IPS-NIHi7 (cell line): ENCODE measurements around the gene NAV2.

ENCODE experiments used
- DNase-seq: peaks from one replicate; pipeline ENCODE4 v3.0.0; 2012; ENCODE audit warnings: mixed read lengths; ENCODE audit errors: extremely low spot score

Gene NAV2

GRCh38 chr11:19718951-19719350 lies 6.3 kb downstream of the NAV2 start:
- no peak for DNase-seq

GRCh38 chr11:19719960-19720359 lies 7.3 kb downstream of the NAV2 start:
- DNase-seq = no peak

GRCh38 chr11:19721176-19721575 lies 8.5 kb downstream of the NAV2 start:
- no peak for DNase-seq

GRCh38 chr11:19722702-19723101 lies 10.1 kb downstream of the NAV2 start:
- no peak for DNase-seq

- DNase-seq = no peak
Observed at GRCh38 chr11:19723572-19724342, 11.1 kb downstream of the NAV2 start.

- DNase-seq = no peak
Observed at GRCh38 chr11:19724765-19725164, 12.1 kb downstream of the NAV2 start.

GRCh38 chr11:19725379-19726079 lies 12.9 kb downstream of the NAV2 start:
- DNase-seq = no peak

- no peak for DNase-seq
Observed at GRCh38 chr11:19727246-19727645, 14.6 kb downstream of the NAV2 start.

GRCh38 chr11:19728436-19728835 lies 15.8 kb downstream of the NAV2 start:
- no peak for DNase-seq

- DNase-seq = no peak
Observed at GRCh38 chr11:19729141-19729540, 16.5 kb downstream of the NAV2 start.

- DNase-seq = no peak
Observed at GRCh38 chr11:19730373-19730772, 17.7 kb downstream of the NAV2 start.

- DNase-seq = no peak
Observed at GRCh38 chr11:19734171-19734570, 21.5 kb downstream of the NAV2 start.

- no peak for DNase-seq
Observed at GRCh38 chr11:19735157-19735908, 22.7 kb downstream of the NAV2 start.

- no peak for DNase-seq
Observed at GRCh38 chr11:19735909-19736498, 23.4 kb downstream of the NAV2 start.

GRCh38 chr11:19736831-19737230 lies 24.2 kb downstream of the NAV2 start:
- DNase-seq = no peak

- no peak for DNase-seq
Observed at GRCh38 chr11:19737575-19737974, 24.9 kb downstream of the NAV2 start.

- DNase-seq = no peak
Observed at GRCh38 chr11:19738124-19738523, 25.5 kb downstream of the NAV2 start.

GRCh38 chr11:19739872-19740271 lies 27.2 kb downstream of the NAV2 start:
- DNase-seq = peak; percentile 55

GRCh38 chr11:19740586-19740985 lies 27.9 kb downstream of the NAV2 start:
- DNase-seq = no peak

GRCh38 chr11:19742588-19743292 lies 30.1 kb downstream of the NAV2 start:
- DNase-seq = peak; percentile 77

GRCh38 chr11:19743622-19744021 lies 31.0 kb downstream of the NAV2 start:
- DNase-seq = no peak

- DNase-seq = no peak
Observed at GRCh38 chr11:19744130-19744529, 31.5 kb downstream of the NAV2 start.
